Right hindlimb (tissue), 1 donor: Measurements from ENCODE around the gene LSM2.
"Not testable (repeated sequence)": the region's sequence is repeated elsewhere in the genome, so short reads cannot be mapped to it uniquely, and the experiment has no call there.

Source experiments
- DNase-seq: peaks from one replicate; pipeline ENCODE4 v3.0.0-alpha.2; 2018

LSM2 gene

GRCh38 chr6:31806470-31807272 is at the start of gene LSM2:
Gene LSM2, minus strand, starts transcription at chr6:31806966. Its CDS starts 209 bp downstream, at chr6:31806757.
- DNase-seq = peak; percentile 99

- not testable (repeated sequence) for DNase-seq
These were observed 45.4 kb upstream of the LSM2 start for GRCh38 chr6:31851980-31852718.

GRCh38 chr6:31851485-31851832 is 44.7 kb upstream of the LSM2 start:
- DNase-seq = no peak

- DNase-seq = no peak
These were observed 44.2 kb upstream of the LSM2 start for GRCh38 chr6:31850765-31851484.

GRCh38 chr6:31847276-31847978 is 40.7 kb upstream of the LSM2 start:
- DNase-seq = no peak

GRCh38 chr6:31844507-31844906 is 37.7 kb upstream of the LSM2 start:
- no peak for DNase-seq

- no peak for DNase-seq
These were observed 35.3 kb upstream of the LSM2 start for GRCh38 chr6:31842053-31842452.

- DNase-seq = not testable (repeated sequence)
These were observed 33.0 kb upstream of the LSM2 start for GRCh38 chr6:31839779-31840126.

- no peak for DNase-seq
These were observed 32.2 kb upstream of the LSM2 start for GRCh38 chr6:31838968-31839367.

GRCh38 chr6:31838114-31838553 is 31.4 kb upstream of the LSM2 start:
- not testable (repeated sequence) for DNase-seq

- DNase-seq = no peak
These were observed 30.8 kb upstream of the LSM2 start for GRCh38 chr6:31837369-31838113.

GRCh38 chr6:31836474-31837368 is 30.0 kb upstream of the LSM2 start:
- DNase-seq = no peak

GRCh38 chr6:31836047-31836473 is 29.3 kb upstream of the LSM2 start:
- no peak for DNase-seq

GRCh38 chr6:31834367-31835250 is 27.8 kb upstream of the LSM2 start:
- peak; percentile 94 for DNase-seq

- no peak for DNase-seq
These were observed 24.8 kb upstream of the LSM2 start for GRCh38 chr6:31831350-31832215.

GRCh38 chr6:31830886-31831335 is 24.1 kb upstream of the LSM2 start:
- no peak for DNase-seq

GRCh38 chr6:31829633-31830283 is 23.0 kb upstream of the LSM2 start:
- DNase-seq = no peak
